KOPT-K1 (cell line): ENCODE data around the gene GLOD4.
"Not testable (repeated sequence)": the region's sequence is repeated elsewhere in the genome, so short reads cannot be mapped to it uniquely, and the experiment has no call there.

Experiments used
- H3K27ac ChIP-seq: fragments of 200-600 bp; sonication (generic); 2 replicates; pipeline ENCODE4 v1.5.1; 2016; ENCODE audit warnings: antibody characterized with exemption, mild to moderate bottlenecking, low read depth, low read length; ENCODE audit not compliant: poor library complexity, severe bottlenecking
- H3K36me3 ChIP-seq: fragments of 200-600 bp; sonication (generic); 2 replicates; pipeline ENCODE4 v1.5.1; 2017; ENCODE audit warnings: antibody characterized with exemption, mild to moderate bottlenecking, low read length, moderate library complexity; ENCODE audit not compliant: insufficient read depth
- H3K9me3 ChIP-seq: fragments of 200-600 bp; sonication (generic); 2 replicates; pipeline ENCODE4 v1.5.1; 2017; ENCODE audit warnings: antibody characterized with exemption, low read length, mild to moderate bottlenecking; ENCODE audit not compliant: insufficient read depth, poor library complexity, severe bottlenecking

GLOD4 gene

GRCh38 chr17:806781-807522, 24.9 kb upstream of the GLOD4 start:
- Histone ChIP-seq H3K9me3 (no peaks in the 10 kb centered on the region), H3K36me3 (no peaks in the 10 kb centered on the region), H3K27ac (no peak overlapping the region)

DNA sequence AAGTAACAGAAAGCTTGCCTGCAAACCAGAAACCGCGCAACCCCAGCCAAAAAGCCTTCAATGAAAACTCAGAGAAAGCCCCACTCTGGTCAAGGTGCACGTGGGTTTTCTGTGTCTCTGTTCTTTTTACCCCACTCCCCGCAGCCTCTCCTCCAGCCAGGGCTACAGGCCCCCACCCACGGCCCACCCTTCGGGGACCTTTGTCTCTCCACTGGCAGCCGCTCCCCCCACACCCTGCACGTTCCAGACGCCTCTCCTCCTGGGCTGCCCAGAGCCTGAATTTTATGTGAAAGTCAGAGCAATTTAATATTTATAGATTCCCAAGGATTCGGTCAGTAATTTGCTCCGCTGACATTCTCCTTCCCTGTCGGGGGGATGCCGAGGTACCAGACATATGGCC, 24.3 kb upstream of the GLOD4 start:
- Histone ChIP-seq H3K27ac (no peak overlapping the region), H3K36me3 (no peaks in the 10 kb centered on the region), H3K9me3 (no peaks in the 10 kb centered on the region)

DNA sequence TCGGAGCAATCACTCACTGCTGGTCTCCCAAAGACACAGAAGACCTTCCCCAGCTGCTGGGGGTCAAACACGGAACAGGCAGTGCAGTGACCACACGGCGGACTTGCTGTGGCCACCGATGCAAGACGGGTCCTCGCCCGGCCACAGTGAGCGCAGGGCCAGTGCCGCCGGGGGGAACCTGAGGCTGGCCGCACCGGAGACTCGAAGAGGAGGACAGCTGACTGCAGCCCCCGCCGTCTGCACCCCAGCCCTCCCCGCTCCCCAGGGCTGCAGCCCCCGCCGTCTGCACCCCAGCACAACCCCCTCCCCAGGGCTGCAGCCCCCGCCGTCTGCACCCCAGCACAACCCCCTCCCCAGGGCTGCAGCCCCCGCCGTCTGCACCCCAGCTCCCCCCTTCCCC, 23.8 kb upstream of the GLOD4 start:
- H3K36me3 ChIP-seq, H3K27ac ChIP-seq, H3K9me3 ChIP-seq: not testable (repeated sequence)

- no peaks in the 10 kb centered on the region for H3K36me3 ChIP-seq
- H3K9me3 ChIP-seq: no peaks in the 10 kb centered on the region
- H3K27ac ChIP-seq: no peak overlapping the region
These were observed 22.7 kb upstream of the GLOD4 start for GRCh38 chr17:804541-805435.

DNA sequence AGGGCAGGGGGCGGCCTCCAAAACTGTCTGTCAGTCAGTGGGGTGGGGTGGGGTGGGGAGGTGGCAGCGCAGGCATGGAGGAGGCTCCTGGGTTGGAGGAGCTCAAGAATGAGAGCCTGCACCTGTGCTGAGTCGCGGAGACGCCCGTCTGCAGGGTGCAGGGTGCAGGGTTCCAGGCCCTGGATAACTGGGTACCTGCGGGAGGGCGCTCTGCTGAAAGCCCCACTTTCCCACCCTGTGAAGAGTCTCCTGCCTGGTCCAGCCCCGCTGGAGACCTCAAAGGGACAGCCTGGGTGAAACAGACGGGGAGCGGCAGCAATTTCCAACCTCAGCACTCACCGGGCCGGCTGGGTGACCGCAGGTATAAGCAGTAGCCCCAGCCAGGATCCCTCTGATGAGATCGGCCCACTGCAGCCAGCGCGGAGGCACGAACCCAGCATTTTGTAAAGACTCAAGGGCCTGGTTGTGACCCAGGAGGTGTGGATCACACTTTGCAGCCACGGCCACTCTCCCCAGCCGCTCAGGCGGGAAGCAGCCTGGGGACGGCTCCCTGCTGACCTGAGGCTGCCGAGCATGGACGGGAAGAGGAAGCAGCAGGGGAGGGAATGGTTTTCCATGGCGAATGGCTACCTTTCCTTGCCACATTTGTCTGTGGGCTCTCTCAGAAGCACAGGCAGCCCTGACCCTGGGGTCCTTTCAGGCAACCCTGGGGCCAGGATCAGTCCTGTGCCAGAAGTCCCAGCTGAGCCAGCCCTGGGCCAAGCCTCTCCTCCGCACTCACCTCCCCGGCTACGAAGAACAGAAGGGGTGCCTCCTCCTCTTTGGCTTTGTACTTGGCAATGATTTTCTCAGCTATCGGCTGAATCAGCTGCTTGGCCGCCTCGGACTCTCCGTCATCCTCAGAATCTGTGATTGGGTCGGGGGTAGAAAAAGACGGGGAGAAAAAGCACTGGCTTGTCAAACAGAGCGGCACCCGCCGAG, 21.1 kb upstream of the GLOD4 start:
- H3K36me3 ChIP-seq: no peaks in the 10 kb centered on the region

DNA sequence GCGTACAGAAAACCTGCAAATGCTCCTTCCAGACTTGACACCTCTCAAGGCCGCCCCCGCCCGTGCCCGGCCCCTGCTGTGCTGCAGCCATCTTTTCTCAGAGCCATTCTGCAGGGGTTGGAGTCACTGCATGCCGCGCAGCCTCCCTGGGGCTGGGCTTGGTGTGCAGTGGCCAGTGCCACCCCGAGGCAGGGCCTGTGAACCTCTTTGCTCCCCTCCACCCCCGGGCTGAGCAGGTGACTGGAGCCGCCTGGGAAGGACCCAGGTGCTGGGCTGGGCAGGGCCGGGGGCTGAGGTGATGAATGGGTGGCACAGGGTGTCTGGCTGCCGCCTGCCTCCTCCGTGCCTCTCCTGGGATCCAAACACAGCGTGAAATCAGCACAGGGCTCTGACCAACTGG, 20.4 kb upstream of the GLOD4 start:
- Histone ChIP-seq H3K36me3 (no peaks in the 10 kb centered on the region), H3K9me3 (no peaks in the 10 kb centered on the region), H3K27ac (no peak overlapping the region)

More for the DNA sequence above, 21.1 kb upstream of the GLOD4 start:
- H3K27ac ChIP-seq: no peak overlapping the region
- H3K9me3 ChIP-seq: no peaks in the 10 kb centered on the region

- H3K9me3 ChIP-seq: no peaks in the 10 kb centered on the region
- H3K27ac ChIP-seq: no peak overlapping the region
- H3K36me3 ChIP-seq: no peaks in the 10 kb centered on the region
These were observed 19.6 kb upstream of the GLOD4 start for GRCh38 chr17:801660-802059.

- Histone ChIP-seq H3K36me3 (peaks cover under 1% of the 10 kb centered on the region; the same call in 1 of the 2 replicates), H3K27ac (no peak overlapping the region)
These were observed 18.6 kb upstream of the GLOD4 start for GRCh38 chr17:800446-801242.

DNA sequence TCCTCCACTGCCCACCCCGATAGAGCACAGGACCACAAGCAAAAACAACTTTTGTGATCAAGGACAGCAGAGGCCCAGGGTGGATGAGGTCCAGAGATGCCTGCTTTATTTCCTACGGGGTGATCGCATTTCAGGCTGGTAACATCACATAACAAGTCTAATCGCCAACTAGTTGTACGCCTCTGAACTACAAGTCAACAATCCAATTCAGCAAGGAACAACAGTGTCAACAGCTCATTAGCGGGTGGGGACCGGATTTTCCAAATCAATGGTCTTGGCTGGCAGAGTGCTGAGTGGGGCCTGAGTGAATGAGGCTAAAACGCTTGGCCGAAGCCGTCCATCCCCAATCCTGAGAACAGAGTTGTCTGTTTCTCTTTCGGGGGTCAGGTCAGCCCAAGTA, 17.2 kb upstream of the GLOD4 start:
- no peak overlapping the region for H3K27ac ChIP-seq
- peaks cover 6% of the 10 kb centered on the region; the same call in 1 of the 2 replicates for H3K36me3 ChIP-seq
- H3K9me3 ChIP-seq: no peaks in the 10 kb centered on the region

More at GRCh38 chr17:800446-801242, 18.6 kb upstream of the GLOD4 start:
- H3K9me3 ChIP-seq: no peaks in the 10 kb centered on the region

DNA sequence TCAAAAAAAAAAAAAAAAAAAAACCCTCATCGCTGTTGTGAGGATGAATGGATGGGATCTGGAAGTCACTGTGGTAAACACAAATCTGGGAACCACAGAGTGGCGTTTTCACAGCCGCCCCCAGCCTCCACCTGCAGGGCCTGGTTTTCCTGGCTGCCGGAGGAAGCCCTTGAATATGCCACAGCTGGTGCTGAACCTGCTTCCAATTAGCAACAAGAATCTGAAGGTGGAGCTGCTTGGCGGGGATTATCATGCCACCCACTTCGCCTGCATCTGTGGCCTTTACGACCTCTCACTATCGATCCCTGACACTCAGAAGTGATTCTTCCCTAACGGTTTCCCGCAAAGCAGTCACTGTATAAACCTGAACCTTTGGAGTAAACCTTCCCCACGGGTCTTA, 16.2 kb upstream of the GLOD4 start:
- H3K27ac ChIP-seq: no peak overlapping the region
- peaks cover 12% of the 10 kb centered on the region; the same call in 1 of the 2 replicates for H3K36me3 ChIP-seq
- no peaks in the 10 kb centered on the region for H3K9me3 ChIP-seq

GRCh38 chr17:797236-797840, 15.3 kb upstream of the GLOD4 start:
- no peaks in the 10 kb centered on the region for H3K9me3 ChIP-seq
- H3K36me3 ChIP-seq: peaks cover 21% of the 10 kb centered on the region
- no peak overlapping the region for H3K27ac ChIP-seq

DNA sequence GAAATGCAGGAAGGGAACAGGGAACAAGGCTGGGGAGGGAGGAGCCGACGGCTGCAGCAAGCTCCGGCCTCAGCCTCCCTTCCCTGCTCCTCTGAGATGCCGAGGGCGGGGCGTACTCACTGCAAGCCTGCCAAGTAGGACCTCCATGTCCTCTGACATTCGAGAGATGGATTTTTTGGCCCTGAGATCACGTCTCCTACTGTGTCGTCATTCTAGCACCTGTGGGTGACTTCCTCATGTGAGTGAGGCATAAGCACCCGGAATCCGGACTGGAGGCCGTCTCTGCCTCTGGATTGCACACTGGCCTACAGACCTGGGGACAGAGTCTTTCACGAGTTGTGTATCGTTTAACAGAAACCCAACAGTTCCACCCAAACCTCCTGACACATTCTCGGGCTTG, 14.5 kb upstream of the GLOD4 start:
- H3K36me3 ChIP-seq: peaks cover 28% of the 10 kb centered on the region
- H3K9me3 ChIP-seq: no peaks in the 10 kb centered on the region
- no peak overlapping the region for H3K27ac ChIP-seq

GRCh38 chr17:795721-796120, 13.6 kb upstream of the GLOD4 start:
- Histone ChIP-seq H3K9me3 (no peaks in the 10 kb centered on the region), H3K27ac (no peak overlapping the region), H3K36me3 (peaks cover 37% of the 10 kb centered on the region)

DNA sequence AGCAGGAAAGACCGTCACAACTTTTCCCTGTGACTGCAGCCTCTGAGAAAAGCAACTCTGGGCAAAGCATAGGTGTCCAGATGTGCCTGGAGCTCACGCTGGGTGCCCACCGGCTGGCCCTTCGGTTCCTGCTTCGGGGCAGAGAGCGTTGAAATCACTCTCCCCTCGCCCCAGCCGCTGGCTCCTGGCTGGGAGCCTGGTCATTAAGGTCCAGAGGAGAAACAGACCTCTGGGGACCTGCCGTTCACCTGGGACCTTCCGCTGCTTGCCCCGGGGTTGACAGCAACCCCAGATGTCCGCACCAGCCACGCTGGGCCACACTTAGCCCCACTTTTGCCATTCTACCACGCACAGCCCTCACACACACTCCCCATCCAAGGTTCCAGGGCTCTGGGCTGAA, 13.2 kb upstream of the GLOD4 start:
- H3K27ac ChIP-seq: no peak overlapping the region
- peaks cover 39% of the 10 kb centered on the region for H3K36me3 ChIP-seq
- H3K9me3 ChIP-seq: no peaks in the 10 kb centered on the region
